GM12892 (cell line): ENCODE measurements around the gene BOLA3.

ENCODE experiments used
- POLR2A ChIP-seq: IDR thresholded peaks from 2 replicates; pipeline ENCODE4 v1.6.1; 2011; ENCODE audit warnings: low read depth, low read length, control low read depth
- POLR2AphosphoS5 ChIP-seq: IDR thresholded peaks from 2 replicates; pipeline ENCODE4 v1.6.1; 2011; ENCODE audit warnings: low read depth, low read length, control low read depth

- TF ChIP-seq POLR2A (no peak), POLR2AphosphoS5 (no peak)
These were observed 47.9 kb downstream of the BOLA3 start for GRCh38 chr2:74099835-74100234.
